Activated CD4-positive, alpha-beta T cell treated with anti-CD3 and anti-CD28 coated beads, Interleukin-2, amount 50 U/mL, for 24 hours (primary cell): ENCODE measurements around the gene TBX3.

Source experiments
- DNase-seq, 2 donors: peaks; one replicate each; pipeline ENCODE4 v3.0.0-alpha.2; 2020; ENCODE audit warnings: low read depth in 1 of 2, low spot score in 1 of 2

Gene TBX3

DNA sequence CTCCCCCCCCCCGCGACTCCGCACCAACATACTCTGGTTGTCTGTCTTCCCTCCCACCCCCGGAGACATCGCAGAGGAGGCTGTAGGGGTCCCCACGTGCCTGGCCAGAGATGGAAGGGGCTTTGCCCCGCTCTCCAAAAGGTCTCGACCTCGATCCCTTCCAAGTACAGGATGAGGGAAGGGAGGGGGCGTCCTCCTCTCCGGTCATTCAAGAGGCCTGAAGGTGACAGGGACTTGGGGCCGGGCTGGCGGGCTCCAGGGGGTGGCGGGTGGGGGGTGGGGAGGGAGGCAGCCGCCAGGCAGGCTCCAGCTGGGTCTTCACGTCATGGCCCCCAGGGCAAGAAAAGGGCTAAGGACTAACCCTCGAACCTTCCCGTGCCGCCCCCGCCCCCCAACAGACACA, 15.1 kb downstream of the TBX3 start:
- no peak for DNase-seq

DNA sequence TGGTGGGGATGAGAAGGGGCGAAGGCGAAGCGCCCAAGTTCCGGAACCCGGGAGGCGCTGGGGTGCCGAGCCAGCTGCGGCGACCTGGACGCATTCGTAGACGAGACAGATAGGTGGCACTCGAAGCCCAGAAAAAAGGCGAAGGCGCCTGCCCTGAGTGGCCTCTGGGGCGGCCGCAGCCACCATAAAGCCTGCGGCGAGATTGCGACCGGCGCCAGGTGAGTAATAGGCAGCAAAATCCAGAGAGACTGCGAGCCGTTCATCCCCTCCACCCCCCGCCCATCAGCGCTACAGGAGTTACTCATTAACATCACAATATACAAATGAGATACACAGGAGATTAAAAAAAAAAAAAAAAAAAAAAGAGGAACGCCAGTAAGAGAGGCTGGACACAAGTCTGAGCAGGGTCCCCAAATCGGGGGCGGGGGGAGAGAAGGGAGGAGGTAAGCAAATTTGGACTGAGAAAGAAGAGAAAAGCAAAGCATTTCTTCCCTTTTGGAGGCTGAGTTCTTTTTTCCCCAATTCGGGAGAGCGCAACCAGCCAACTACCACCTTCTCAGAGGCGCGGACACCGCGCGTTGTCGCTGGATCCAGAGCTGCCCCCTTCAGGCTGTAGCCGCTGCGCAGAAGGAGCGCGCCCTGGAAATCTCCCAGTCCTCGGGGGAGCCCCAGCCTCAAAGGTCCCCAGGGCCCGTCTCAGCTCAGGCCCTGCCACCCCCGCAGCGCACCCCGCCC, 15.7 kb downstream of the TBX3 start:
- no peak for DNase-seq

DNA sequence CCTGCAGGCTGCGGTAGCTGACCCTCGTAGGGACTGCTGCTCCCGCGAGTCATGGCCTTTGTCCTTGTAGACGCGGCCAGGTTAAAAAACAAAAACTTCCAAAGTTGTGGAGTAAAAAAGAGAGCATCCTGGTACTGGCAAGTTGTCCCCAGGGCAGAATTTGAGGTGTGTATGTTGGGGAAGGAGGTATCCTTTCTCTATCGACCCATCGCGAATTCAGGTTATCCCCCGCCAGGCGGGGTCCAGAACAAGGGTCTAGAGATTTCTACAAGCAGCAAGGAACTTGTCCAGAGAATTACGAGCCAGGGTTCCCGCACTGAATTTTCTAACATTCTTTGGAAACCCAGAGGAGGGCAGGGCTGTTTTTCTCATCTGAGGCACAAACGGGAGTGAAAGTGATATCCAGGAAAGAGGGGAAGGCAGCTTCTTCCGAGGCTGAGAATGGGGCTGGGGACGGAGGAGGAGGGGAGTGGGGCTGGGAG, 16.3 kb downstream of the TBX3 start:
- no peak for DNase-seq

DNA sequence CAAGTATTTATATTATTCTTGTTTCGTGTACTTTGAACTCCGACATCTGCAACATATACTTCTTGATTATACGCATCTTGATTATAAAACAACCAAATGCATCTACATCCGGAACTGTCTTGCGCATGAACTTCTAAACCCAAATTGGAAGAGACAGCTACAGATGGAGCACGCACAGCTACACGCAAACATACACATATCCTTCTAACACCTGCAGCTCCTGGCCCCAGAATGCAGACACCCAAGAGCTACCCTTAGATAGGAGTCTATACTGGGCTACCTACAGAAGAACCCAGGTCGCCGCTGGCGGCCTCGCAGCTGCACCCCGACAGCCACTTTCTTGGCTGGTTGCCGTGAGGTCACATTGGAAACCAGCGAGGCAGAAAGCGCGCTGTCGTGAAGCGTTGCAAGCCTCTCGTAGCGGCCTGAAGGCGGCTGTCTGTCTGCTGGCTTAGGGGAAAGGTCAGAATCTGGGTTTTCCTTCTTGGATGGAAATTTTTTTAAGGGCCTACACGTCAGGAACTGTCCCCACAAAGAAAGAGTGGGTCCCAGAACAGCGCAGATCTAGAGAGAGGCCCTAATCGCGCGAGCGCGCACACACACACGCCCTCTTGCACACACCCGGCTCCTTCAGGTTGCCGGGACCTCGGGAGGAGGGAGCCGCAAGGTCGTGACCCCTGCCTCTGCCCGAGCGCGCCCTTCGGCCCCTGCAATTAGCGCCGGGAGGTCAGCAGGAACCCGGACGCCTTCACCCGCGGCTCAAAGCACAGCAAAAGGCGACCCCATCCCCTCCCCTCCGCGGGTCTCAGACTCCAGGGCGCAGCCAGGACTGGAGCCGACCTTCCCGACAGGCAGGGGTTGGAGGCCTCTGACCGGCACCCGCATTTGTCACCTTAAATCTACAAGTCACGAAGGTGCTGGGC, 17.0 kb downstream of the TBX3 start:
- no peak for DNase-seq

DNA sequence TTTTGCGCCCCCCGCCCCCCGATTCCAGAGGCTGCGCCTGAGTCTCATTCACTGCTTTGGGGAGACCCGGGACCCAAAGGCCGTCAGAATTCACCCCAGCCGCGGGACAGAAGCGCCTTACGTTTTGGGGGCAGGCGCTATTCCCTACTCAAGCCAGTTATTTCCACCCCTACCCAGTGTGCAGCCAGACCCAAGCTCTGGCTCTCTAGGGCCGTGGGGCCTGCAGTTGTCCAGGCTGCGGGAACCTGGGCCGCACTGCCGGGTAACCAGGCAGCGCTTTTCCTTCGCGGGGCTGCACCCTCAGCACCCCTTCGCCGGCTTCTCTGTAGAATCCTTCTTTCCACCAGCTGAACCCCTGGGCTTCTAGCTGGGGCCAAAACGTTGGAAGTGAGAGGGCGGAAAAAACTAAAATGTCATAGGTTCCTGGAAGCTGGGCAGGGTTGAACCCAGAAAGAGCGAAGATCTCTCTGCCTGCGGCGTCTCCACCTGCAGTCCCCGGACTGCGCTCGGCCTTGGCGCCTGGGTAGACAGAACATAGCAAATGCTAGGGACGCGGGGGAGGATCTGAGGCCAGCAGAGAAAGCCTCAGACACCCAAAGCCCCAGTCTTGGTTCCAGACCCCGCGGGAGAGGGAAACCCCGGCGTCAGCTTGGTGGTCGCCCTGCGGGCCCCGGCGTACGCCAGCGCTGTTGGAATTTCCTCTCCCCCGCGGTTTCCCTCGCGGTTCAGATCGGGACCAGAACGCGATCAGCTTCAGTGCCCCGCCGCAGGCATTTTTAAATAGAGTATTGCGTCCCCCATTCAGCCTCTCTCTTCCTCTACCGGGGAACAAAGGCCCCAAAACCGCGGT, 18.3 kb downstream of the TBX3 start:
- DNase-seq: no peak

DNA sequence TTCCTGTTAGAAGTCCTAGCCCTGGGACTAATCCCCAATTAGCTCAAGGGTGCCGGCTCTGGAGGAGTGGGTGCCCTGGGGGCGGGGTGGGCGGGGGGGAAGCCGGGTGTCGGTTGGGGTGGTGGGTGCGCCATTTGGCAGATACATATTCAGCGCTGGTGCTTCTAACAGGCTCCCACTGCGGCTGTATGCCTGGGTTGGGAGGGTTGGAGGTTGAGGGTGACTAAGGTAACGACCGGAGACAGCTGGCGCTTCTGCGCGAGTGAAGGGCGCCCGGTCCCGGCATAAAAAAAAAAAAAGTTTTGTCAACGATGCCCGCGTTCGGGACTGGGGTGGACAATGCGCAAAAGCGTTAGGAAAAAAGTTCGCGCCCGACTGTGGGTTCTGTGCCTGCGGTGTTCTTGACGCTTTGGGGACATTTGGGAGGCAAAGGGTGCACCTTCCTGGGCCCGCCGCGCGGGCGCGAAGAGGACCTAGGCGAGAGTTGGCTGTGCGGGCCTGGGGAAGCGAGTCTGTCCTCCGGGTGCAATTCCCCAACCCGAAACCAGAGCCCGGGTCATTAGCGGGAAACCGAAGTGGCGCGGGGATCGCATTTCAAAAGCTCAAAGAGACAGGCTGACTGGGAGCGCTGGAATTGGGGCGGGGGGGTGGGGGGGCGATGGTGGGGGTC, 19.2 kb downstream of the TBX3 start:
- DNase-seq: no peak

DNA sequence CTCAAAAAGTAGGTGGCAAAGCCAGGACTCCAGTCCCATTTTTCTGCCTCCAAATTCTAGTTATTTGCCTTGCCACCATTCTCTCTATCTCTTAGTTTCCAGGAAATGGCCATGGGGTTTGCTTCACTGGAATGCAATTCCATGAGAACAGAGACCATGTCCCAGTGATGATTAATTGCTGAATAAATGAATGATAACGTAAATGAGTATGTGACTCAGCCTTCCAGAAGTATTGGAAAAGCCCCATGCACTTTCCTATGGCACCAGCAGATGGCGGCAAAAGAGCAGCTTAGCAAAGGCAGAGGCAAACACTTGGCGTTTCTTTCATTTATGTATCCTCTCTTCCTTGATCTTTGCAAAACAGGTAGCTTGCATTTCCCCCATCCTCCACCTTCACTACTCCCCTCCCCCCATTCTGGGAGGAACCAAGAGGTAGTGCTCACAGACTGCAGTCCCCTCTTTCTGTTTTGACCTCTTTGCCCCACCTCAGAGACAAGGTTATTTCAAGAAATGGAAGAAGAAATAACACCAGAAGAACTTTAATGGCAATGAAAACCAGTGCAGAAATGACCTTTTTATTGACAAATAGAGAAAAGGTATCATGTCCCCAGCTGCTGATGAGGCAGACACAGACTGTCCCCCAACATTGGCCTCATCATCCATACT, 21.3 kb downstream of the TBX3 start:
- peak; percentile 45 to 62 for DNase-seq

DNA sequence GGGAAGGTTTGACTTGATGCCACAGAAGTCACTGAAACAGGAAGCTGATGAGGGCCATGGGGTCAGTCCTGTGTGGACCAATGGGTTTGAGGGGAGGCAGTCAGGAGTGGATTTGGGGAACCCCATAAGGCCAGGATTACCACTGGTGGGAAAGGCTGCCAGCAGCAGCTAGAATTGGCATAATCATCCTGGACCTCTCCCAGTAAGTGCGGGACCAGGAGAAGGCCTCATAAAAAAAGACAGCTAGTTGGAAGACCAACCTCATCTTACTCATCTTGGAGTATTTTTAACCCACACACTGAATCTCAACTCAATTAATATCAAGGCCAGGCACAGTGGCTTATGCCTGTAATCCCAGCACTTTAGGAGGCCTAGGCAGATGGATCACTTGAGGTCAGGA, 22.7 kb downstream of the TBX3 start:
- no peak for DNase-seq

DNA sequence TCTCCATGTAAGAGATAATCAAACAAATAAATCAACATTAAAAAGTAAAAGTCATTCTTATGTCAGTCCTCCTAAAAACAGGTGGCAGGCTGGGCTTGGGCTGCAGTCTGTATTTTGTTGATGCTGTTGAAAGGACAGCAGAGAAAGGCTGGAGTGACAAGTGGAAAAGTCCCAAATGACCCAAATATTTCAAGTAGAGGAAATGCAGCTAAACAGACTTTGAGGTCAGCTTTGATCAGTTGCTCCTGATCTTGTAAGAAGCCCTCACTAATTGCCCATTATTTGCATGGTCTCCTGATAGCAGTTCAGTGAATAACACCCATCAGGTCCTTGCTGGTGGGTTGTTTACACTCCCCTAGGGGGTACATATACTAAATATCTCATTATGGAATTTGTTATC, 24.9 kb downstream of the TBX3 start:
- DNase-seq: no peak

DNA sequence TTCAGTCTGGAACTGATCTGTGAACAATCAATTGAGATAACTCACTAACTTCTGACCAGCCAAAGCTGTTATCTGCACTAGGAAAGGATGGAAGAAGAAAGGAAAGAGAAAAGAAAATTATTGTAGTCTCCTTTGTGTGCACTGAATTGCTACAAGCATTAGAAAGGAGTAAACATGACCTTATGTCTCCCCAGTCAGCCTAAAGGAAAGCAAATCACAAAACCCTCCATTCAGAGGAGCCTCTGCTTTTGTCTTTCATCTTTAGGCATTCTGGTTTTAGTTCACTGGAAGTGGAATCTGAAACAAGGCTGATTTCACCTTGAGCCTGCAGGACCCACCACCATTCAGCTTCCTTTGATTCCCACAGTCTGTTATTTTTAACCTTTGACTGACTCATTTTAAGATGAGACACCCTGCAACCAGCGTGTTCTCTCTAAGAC, 26.0 kb downstream of the TBX3 start:
- DNase-seq: no peak

DNA sequence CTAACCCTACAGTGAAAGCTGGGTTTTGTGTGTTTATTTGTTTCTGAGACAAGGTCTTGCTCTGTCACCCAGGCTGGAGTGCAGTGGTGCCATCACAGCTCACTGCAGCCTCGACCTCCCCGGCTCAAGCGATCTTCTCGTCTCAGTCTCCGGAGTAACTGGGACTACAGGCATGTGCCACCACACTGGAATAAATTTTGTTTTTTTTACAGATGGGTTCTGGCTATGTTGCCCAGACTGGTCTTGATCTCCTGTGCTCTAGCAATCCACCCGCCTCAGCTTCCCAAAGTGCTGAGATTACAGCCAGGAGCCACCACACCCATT, 26.4 kb downstream of the TBX3 start:
- no peak for DNase-seq

DNA sequence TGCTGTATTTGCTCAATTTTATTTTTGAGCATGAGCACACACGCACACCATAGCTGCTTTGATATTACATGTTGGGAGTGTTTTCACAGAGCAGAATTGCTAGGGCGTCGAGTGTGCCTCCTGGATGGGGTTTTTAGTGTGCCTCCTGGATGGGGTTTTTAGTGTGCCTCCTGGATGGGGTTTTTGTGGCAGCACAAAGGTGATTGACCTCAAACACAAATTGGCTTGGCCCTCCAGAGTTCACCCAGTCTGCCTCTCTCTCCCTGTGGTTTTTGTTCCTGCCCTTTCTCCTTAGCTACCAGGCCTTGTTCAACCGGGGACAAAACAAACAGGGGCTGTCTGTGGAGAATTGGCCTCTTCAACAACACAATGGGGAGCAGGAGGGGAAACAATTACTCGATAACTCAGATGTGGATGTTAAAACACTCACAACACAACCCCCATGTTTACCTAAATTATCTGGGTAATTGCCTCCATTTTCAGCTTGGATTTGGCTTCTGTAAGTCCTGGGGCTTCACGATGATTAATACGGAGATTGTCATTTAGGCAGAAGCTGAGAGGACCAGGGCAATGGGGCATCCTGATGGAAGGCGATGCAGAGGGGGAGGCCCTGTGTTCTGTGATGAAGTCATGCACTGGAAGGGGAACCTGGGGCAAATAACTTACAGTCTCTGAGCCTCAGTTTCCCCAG, 26.9 kb downstream of the TBX3 start:
- DNase-seq: no peak

DNA sequence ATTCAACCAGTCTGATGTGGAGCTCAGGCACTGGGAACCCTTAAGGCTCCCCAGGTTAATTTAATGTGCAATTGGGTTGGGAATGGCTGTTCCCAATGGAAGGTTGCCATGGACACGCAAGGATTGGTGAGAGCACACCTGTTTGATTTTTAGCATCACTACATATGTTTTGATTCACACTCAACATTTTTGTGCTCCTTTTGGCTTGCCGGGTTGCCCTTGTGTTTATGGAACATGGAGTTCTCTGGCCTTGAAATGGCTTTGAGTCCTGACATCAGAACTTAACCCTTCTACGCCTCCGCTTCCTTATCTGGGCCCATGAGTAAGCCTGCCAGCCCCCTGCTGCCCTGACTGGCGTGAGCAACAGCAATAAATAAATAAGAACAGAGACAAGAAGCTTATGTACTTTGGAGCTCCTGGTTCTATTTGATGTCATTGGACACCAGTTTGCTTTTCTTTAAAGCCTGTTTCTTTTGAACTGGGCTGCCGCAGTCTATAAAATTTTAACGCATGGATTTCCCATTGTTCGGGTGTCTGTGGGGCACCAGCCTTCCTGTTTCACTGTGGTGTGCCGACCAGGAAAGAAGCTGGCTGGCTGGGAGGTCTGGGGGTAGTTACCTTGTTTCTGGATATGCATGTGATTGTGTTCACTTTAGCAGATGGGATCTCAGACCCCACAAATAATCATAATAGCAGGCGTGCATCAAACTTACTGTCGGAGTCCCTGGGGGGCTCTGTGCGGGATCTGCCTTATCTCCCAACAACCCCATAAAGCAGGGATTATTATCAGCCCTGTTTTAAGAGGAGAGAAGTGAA, 27.8 kb downstream of the TBX3 start:
- DNase-seq: no peak

DNA sequence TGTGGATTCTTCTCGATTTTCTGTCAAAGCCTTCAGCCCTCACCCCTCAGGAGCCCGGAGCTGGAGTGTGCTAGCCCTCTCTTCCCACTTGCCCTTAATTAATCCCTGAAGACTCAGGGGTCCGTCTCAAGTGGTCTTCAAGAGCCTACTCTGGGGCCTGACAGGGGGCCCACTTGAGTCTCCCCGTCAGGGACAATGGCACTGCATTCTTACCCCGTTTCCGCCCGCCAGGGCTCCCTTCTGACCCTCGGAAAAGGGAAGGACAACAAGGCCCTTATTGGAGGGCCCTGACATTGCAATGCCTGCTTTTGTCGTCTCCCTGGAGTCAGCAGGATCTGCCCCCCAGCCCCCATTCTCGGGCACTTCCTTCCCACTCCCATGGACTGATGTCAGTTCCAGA, 34.4 kb downstream of the TBX3 start:
- DNase-seq: no peak

DNA sequence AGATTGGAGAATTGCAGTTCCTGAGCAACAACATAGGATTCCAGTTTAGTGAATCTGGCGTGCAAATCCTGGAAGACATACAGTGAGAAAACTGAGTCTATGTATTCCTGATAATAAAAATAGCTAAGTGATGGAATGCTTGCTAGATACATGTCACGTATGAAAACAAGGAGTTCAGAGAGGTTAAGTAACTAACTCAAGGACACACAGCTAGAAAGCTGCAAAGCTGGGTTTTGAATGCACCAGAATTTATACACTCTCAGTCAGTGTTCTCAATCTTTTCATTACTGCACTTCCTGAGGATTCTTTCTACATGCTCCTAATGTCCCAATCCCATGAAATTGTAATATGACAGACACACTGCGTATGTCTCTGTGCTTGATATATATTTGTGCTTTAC, 35.3 kb downstream of the TBX3 start:
- no peak for DNase-seq

DNA sequence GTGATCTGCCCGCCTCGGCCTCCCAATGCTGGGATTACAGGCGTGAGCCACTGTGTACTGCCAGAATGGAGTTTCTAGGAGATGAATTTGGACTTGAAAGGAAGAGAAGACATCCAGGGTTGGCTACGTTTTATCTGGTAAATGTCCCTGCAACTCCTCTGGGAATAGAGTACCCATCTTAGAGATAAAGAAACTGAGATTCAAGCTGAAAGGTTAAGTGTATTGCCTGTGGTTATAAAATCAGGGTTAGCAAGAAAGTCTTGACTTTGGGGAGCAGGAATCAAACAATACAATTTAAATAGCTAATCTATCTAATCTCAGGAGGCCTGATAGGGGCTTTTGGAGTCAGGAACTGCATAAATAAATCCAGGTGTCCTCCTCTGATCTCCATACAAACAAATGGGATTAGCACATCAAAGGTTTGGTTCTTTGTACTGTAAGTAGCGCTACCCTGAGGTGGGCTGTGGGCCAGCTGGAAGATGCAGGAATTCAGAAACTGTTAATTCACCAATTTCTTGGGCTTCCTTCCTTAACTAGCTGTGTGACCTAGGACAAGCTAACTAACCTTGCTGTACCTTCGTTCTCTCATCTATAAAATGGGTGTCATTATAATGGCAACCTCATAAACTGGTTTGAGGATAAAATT, 45.1 kb downstream of the TBX3 start:
- no peak for DNase-seq

DNA sequence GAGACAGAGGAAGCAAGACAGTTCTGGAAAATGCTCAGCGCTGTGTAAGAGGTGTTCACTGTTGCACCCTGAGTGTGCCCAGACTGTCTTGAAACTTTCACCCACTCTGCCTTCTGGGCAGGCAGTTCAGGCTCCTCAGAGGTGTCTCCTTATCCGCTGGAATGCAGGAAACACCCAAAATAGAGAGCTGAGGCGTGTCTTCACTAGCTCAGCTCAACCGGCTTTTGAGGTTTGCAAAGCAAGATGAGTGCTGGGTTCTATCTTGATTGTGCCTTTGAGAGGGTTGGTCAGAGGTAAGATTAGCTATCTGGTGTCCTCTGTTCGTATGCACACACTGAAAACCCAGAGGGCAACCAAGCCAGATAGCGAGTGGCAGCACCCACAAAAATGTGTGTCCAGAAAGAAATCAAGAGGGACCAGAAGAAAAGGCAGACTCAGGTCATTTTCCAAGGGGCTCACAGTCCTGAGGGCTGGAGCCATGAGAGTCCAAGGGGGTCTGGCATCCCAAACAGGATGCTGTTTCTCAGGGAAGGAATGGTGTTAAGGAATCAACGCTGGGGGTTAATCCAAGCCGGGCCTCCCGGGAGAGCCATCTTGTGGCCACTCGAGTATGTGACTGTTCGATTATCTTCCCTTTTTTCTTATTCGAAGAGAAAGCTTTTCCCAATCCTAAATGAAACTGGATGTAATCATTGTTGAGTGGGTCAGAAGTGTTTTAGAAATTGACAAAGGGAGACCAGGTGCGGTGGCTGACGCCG, 47.1 kb downstream of the TBX3 start:
- DNase-seq: no peak

DNA sequence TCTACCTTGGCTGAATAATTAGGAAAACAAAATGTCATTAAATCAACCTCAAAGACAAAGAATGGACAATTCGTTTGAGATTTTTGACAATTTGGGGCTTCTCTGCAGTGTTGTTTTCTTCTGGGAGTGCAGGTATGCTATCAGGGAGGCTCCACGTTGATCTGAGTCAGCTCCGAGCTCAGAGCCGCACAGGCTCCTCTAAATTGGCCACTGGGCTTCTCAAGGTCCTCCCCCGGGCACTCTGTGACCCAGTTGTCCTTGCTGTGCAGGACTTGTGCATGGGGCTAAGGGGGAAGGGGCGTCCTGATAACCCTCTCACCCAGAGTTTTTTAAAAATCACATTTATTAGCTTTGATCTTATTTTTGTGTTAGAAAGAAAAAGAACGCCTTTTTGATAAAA, 52.7 kb downstream of the TBX3 start:
- no peak for DNase-seq
